ENCODE results near the gene TRPM3. TPM values are rescaled to one million over a fixed set of nuclear protein-coding genes. Genes with fewer than 3 reads are reported as not detected.

The TRPM3 gene
- total and polyA plus RNA-seq, 9 of the 15 experiments (the other 6 are each of a cell fraction or from before 2014, with no cell fraction given): 0.04 TPM; not detected in 8

- no TSS peak for BruUV-seq (replicated peaks)
- in situ Hi-C loops (cut with MboI): no loop called here
- Histone ChIP-seq H3K9me1 (ENCODE audit: control insufficient read depth, insufficient read depth, low read length) (no peaks in the 10 kb centered on the region), H3K79me2 (ENCODE audit: control insufficient read depth, insufficient read depth, low read length) (no peaks in the 10 kb centered on the region), H2AFZ (ENCODE audit: low read depth, low read length) (no peak overlapping the region), H3K27me3 (ENCODE audit: control insufficient read depth in 2 of 2, insufficient read depth in 2 of 2, low read length in 2 of 2) (no peaks in the 10 kb centered on the region), H3K9ac (ENCODE audit: insufficient read depth in 1 of 2, low read depth in 2 of 2, low read length in 2 of 2) (no peak overlapping the region), H3K27ac (ENCODE audit: extremely low read depth, low read depth, low read length) (no peak overlapping the region), H3K9me3 (replicated peaks; ENCODE audit: control insufficient read depth, insufficient read depth, low read depth, low read length) (no peaks in the 10 kb centered on the region), H3K4me2 (ENCODE audit: insufficient read depth, low read length) (no peak overlapping the region), H3K4me3 (no peak overlapping the region), H3K4me1 (replicated peaks in 1 of 2; ENCODE audit: control insufficient read depth in 2 of 2, insufficient read depth in 2 of 2, low read length in 2 of 2) (no peaks in the 10 kb centered on the region), H4K20me1 (replicated peaks; ENCODE audit: control insufficient read depth, insufficient read depth, low read length) (no peaks in the 10 kb centered on the region), H3K36me3 (ENCODE audit: control insufficient read depth, insufficient read depth, low read length) (no peaks in the 10 kb centered on the region)
- 0% methylated on average over 2 of the region's 2 CpGs for WGBS (ENCODE audit: insufficient coverage, low coverage, missing lambda C conversion rate)
- no peak for FAIRE-seq
- ATAC-seq: no peak
- intact Hi-C loops (cut with micrococcal nuclease): no loop called here
- no peak for DNase-seq (ENCODE audit: extremely low read depth in 1 of 4, low spot score in 3 of 4)
- no peak for TF ChIP-seq THAP7 (CRISPR knock-in tag; IDR thresholded peaks at IDR 0.05)
- TF ChIP-seq CEBPG (CRISPR knock-in tag; IDR thresholded peaks at IDR 0.05): no peak
- peak in 1 of 2 experiments; percentile 78; a peak in 2 of 4 replicates for TF ChIP-seq CEBPG (tag; conservative IDR thresholded peaks at IDR 0.05 in 1 of 2, IDR thresholded peaks at IDR 0.05 in 1 of 2)
- TF ChIP-seq HOXB6 (CRISPR knock-in tag; IDR thresholded peaks at IDR 0.05; ENCODE audit: borderline replicate concordance): no peak
- TF ChIP-seq CEBPB (tag; IDR thresholded peaks at IDR 0.05): peak; percentile 15; the same call in 1 of the 2 replicates
- TF ChIP-seq EZH2 (IDR thresholded peaks at IDR 0.05; ENCODE audit: borderline replicate concordance, low read depth, low read length): no peak
- no peak for TF ChIP-seq ZNF77 (CRISPR knock-in tag; IDR thresholded peaks at IDR 0.05)
- no peak for TF ChIP-seq ESRRB (CRISPR knock-in tag; IDR thresholded peaks at IDR 0.05; ENCODE audit: borderline replicate concordance)
- no peak for TF ChIP-seq LARP7 (IDR thresholded peaks at IDR 0.05)
- no peak for TF ChIP-seq SNAPC5 (CRISPR knock-in tag; IDR thresholded peaks at IDR 0.05)
- no peak for TF ChIP-seq ZNF668 (CRISPR knock-in tag; IDR thresholded peaks at IDR 0.05)
- CTCF ChIA-PET (ENCODE audit: low intra/inter-chr PET ratio): no interaction called here
- POLR2A ChIA-PET: no interaction called here
Observed at GRCh38 chr9:71073494-71073893, 47.9 kb downstream of the TRPM3 start.

Data from K562 (cell line).